ENCODE measurements around the gene LTO1.

LTO1 gene
- 45.0 to 52.1 reads per million in 2 donors for total RNA-seq

- DNase-seq: peak; percentile 92
Measured at GRCh38 chr11:69674886-69675714, at the start of gene LTO1. LTO1 (minus strand) TSS chr11:69675353; CDS start chr11:69675239, 114 bp downstream.

GRCh38 chr11:69721745-69722144 is 46.6 kb upstream of the LTO1 start:
- DNase-seq: no peak

- DNase-seq: no peak
Measured at GRCh38 chr11:69721106-69721505, 46.0 kb upstream of the LTO1 start.

- DNase-seq: no peak
Measured at GRCh38 chr11:69718912-69719311, 43.8 kb upstream of the LTO1 start.

GRCh38 chr11:69718147-69718546 is 43.0 kb upstream of the LTO1 start:
- no peak for DNase-seq

- no peak for DNase-seq
Measured at GRCh38 chr11:69716891-69717747, 42.0 kb upstream of the LTO1 start.

GRCh38 chr11:69716099-69716498 is 40.9 kb upstream of the LTO1 start:
- no peak for DNase-seq

GRCh38 chr11:69715446-69715845 is 40.3 kb upstream of the LTO1 start:
- DNase-seq: no peak

GRCh38 chr11:69711822-69712801 is 37.0 kb upstream of the LTO1 start:
- DNase-seq: no peak

- DNase-seq: no peak
Measured at GRCh38 chr11:69708736-69709401, 33.7 kb upstream of the LTO1 start.

- DNase-seq: no peak
Measured at GRCh38 chr11:69707176-69707575, 32.0 kb upstream of the LTO1 start.

GRCh38 chr11:69705901-69706787 is 31.0 kb upstream of the LTO1 start:
- no peak for DNase-seq

- no peak for DNase-seq
Measured at GRCh38 chr11:69705351-69705811, 30.2 kb upstream of the LTO1 start.

- DNase-seq: no peak
Measured at GRCh38 chr11:69704508-69705253, 29.5 kb upstream of the LTO1 start.

GRCh38 chr11:69703768-69704507 is 28.8 kb upstream of the LTO1 start, which contains the start of gene FGF19:
FGF19 (minus strand) TSS chr11:69704022; CDS start chr11:69703876, 146 bp downstream.
- no peak for DNase-seq

GRCh38 chr11:69703453-69703767 is 28.3 kb upstream of the LTO1 start:
- DNase-seq: no peak

GRCh38 chr11:69702769-69703452 is 27.8 kb upstream of the LTO1 start:
- no peak for DNase-seq

- no peak for DNase-seq
Measured at GRCh38 chr11:69702239-69702691, 27.1 kb upstream of the LTO1 start.
